ENCODE measurements around the gene TUBB6.

Gene TUBB6

DNA sequence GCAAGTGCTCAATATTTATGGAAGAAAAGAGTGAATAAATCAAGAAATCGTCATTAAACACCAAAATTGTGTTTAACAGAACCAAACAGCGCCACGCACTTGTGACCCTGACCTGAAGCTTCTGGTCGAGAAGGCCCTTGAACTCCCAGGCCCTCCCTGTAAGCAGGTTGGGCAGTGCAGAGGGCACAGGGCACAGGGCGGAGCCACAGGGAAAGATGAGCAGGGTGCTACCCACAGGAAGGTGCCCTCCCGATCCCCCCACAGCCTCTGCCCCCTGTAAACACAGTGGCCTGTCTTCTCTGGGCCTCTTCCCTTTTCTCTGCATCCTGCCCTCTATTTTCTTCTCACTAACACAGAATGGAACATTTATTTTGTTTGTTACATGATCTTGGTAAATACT, 16.9 kb upstream of the TUBB6 start:
- DNase-seq (ENCODE audit: low read depth), result no peak

DNA sequence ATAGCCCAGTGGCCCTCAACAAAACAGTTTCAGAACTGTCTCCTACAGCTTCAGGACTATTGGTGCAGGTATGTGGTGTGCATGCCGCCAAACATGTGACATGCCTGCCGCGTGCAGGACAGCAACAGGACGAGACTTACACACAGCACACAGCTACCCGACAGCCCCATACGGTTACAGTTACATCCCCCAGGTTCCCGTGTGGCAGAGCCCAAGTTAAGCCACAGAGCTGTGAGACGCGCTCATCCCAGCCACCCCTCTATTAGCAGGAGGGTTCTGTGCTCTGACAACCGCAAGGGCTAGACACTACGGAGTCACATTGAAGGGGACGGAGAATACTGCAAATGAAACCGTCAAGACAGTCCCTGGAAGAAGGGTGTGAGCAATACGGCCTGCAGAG, 16.4 kb upstream of the TUBB6 start:
- DNase-seq (ENCODE audit: low read depth), result no peak

DNA sequence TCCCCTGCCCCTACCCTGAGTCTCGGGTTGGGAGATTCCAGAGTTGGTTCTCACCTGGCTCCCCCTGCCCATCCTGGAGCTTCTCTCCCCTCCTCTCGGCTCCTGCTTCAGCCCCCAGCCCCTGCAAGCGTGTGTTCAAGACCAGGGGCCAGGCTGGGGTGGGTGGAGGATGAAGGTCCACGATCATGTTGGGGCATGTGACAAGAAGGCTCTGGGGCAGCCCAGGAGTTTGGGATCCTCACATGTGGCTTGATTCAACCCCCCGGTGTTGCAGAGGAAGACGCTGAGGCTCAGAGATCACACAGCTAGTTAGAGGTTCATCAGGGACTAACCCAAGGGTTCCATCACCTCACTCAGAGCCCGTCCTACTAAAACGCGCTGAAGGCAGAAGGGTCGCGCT, 14.2 kb upstream of the TUBB6 start:
- DNase-seq (ENCODE audit: low read depth), result no peak

DNA sequence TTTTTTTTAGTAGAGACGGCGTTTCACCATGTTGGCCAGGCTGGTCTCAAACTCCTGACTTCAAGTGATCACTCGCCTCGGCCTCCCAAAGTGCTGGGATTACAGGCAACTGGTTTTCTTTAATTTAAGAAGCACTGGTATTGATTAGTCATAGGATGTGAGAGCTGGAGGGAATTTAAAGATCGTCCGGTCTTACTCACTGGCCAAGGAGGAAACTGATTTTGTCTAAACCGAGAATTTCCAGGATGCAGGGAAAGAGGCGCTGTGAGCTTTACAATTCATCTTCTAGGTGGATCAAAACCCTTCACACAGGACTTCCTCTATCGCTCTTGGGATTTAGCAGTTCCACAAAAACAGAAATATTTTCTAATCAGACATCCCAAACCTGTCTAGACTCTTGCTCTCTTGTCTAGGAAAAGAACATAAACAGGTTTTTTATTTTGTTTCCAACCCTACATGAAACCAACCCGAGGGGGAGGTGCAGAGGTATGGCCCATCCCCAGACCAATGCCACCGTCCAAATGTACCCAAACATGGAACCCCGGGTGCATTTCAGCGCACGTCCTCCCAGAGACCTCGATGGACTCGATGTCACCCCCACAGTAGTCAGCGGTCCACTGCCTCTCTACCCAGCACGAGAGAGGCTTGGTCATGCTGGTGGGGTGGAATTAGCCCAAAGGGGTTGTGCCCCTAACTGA, 12.5 kb upstream of the TUBB6 start:
- peak; percentile 61 for DNase-seq (ENCODE audit: low read depth)

DNA sequence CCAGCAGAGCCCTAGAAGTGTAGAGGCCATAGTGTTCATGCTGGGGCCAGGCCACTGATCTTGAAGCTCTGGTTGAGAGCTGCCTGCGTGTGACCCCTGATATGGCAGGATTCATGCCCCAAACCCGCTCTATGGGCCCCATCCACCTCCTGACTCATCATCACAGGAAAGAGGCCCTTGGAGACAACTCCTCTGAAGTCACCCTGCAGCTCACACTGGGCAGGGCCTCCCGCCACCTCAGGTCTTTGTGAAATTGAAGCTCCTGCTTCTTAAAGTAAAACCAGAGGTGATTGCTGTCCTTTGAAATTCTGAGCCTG, 12.0 kb upstream of the TUBB6 start:
- no peak for DNase-seq (ENCODE audit: low read depth)

DNA sequence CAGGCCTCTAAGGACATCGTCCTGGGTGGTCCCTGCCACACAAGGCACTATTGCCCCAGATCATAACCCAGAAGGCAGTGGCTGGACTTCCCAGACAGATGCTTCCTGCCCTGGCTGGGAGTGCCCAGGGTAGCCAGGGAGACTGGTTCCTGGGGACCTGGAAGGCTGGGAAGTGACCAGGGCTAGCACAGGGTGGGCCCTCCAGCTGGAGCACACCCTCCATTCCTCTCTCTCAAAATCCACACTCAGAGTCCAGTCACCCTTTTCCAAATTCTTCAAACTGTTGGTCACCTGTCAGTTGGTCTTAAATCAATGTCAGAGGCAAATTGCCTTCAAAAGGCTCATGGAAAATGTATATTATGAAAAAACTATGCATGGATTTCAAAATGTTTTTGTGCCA, 11.6 kb upstream of the TUBB6 start:
- peak; percentile 48 for DNase-seq (ENCODE audit: low read depth)

DNA sequence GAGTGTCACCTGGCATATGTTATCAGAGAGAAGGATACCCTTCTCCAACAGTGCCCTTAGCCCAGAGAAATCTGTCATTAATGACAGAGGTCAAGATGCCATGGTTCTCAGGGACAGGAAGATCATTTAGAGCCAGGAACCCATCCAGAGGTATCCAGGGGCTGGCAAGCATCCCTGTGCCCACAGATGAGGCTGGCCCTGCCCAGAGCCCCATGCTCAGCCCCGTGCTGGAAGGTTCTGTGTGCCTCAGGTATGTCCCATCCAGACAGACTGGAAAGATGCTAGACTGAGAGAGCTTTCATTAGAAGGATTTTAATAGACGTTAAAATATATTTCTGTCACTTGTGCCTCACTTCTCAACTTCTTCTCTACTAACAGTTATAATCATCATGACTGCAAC, 8.2 kb upstream of the TUBB6 start:
- no peak for DNase-seq (ENCODE audit: low read depth)

DNA sequence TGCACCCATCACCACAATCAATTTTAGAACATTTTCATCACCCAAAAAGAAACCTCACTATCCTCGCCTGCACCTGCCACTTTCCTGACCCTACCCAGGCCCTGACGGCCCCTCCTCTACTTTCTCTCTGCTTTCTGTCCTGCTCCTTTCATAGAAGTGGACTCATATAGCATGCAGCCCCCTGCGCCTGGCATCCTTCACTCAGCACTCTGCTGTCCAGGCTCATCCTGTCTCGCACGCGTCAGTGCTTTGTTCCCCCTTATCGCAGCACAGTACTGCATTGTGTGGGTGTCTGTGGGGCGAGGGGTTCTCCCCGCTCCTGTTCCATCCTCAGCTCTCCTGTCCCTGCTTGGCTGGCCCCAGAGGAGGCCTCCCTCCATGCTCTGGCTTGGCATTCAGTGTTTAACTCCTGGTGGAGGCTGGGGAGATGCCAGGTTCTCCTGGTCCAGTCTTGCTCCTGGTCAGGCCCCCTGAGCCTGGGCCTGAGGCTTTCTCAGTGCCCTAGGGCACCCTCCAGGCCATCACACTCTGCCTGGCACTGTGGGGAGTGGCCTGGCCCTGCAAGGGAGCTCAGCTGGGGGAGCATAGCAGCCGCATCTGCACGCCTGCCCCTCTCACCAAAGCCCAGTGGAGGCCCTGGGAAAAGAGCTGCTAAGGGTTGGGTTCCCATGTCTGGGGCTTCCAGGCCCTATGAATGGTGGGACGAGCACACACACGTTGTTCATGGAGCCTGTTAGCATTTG, 6.6 kb upstream of the TUBB6 start:
- no peak for DNase-seq (ENCODE audit: low read depth)

DNA sequence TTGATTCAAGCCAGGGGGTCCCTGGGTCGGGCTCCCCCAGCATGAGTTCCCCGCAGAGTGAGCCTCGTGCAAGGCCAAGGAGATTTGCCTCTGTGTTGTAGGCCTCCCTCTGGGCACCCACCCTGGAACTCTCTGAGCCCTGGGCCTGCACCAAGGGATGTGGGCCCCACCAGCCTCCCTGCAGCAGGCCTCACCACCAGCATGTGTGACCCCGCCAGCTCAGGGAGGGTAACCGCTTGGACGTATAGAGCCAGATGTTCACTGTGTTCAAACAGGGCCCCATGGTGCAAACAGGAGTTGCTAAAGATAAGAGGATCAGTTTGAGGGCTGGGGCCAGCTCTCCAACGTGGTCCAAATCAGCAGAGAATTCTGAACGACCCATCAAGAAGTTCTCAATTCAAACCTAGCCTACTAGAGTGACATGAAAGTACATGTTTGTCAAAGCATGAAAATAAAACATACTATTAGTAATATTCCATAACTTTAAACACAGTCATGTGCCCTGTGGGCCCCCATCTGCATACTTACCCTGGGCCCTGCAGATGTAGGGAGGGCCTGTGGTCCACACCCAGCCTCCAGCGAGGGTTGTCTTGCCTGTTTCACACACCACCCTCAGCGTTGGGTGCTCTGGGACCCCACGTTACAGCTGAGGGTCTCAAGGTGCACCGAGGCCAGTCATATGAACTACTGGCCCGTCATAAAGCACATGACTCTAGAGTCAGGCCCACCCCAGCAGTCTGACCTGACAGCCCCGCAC, 5.5 kb upstream of the TUBB6 start:
- no peak for DNase-seq (ENCODE audit: low read depth)

DNA sequence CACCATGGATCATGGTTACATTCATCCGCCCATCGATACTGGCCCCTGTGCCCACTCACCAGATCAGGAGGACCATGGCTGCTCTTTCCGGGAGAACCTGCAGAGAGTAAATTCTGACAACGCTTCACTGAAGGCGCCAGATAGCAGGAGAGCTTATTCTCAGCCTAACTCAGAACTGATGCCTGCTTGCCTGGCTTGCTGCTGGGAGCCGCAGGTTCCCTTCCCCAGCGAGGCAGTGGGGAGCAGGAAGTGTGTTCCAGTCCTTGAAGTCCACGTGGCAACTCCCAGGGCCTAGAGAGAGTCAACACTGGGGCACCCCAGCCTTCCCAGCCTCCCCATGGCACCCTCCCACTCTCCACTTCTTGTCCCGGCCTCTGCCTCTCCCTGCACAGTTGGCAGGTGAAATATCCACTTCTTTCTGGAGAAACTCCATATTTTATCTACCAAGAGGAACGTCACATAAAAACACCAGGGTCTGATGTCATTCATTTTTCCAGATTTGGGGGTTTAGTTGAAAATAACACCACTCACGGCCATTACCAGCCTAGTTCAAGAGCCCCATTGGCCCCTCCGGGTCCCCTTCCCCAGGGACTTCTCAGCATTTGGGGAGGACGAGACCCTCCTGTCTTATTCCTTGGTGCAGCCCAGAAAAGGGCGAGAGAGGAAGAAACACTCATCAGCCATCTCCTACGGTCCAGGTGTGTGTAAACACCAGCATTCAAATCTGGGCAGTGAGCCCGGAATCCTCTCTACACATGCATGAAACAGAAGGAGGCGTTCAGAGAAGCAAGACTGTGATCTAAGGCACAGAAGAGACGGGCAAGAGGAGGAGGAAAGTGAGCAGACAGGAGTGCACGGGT, 3.5 kb upstream of the TUBB6 start:
- DNase-seq (ENCODE audit: low read depth), result no peak

DNA sequence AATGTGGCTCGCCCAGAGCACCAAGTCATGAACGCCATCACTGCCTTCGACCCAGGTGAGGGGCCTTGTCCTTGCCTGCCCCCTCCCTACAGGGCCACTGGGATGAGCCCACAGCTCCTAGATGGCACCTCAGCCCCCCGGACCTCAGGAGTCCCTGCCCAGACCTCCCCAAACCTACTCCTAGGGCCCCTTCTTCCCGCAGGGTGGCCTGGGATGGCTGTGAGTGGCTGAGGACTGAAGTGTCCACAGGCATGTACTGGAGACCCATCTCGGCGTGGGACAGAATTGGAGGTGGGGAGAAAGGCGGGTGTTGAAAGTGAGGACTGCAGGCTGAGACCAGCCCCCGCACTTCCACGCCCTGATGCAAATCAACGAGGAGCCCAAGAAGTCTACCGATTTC, 2.8 kb upstream of the TUBB6 start:
- DNase-seq (ENCODE audit: low read depth), result no peak

DNA sequence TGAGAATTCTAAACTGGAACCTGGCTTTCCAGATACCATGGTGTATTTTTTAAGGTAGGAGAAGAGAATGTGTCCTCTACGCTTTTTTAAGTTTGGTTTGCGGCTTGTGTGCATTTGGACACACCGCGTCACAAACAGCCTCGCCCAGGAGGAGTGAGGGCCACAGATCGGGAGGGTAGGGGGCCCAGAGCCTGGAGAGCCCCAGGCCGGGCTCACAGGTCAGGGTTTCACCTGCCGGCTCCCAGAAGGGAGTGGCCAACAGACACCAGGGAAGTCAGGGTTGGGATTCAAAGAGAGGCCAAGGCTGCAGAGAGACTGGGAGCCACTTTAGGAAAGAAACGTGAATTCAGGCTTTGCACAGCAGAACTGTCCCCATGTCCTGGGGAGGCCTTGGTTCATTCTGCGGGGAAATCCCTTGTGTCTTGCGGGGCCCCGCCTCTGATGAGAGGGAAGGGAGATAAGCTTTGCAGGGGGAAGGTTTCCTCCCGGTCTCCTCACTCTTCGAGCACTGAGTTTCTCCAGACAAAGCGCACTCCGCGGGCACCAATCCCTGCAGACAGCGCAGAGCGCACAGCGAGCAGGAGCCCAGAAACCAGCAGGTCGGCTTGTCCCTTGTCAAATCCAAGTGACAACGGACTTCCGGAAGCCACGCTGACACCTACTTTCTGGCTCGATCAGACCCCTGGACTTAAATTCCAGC, 2.0 kb upstream of the TUBB6 start:
- DNase-seq (ENCODE audit: low read depth), result no peak

DNA sequence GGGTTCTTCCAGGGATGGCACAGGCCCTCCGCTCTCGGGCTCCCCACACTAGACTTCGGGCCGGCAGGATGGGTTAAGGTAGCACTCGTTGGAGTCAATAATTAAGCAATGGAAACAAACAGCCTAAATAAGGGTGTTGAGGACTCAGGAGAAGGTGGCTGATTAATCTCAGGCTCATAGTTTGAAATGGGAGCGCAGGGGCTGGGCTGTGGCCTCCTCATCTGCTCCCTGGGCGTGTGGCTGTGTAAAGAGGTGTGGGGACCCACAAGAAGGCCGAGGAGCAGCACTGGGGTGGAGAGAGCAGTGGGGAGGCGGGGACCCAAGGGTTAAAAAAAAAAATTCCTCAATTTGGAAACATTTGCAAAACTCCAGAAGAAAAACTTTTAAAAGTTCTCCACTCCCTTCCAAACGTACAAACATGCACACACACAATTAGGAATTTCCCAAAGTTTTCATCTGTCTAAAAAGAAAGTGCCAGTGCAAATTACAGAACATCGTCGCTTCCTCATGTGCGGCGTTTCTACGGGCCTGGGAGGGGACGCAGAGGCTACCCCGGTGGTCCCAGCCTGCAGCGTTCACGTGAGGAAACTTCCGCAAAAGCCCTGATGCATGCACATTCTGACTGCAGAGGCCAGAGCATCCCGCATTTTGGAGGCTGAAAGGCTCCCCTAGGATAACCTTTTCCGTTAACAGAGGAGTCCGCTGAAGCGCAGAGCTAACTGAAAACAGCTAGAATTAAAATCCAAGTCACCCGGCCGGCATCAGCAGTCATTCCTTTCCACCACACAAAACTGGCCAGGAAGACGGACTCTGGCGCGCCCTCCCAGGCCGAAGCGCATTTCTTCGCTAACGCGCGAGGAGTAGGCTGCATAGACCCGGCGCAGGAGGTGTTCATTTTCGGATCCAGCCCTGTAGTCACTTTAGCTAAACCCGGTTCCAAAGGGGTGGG, 1.0 kb upstream of the TUBB6 start:
- DNase-seq (ENCODE audit: low read depth), result peak; percentile 83

DNA sequence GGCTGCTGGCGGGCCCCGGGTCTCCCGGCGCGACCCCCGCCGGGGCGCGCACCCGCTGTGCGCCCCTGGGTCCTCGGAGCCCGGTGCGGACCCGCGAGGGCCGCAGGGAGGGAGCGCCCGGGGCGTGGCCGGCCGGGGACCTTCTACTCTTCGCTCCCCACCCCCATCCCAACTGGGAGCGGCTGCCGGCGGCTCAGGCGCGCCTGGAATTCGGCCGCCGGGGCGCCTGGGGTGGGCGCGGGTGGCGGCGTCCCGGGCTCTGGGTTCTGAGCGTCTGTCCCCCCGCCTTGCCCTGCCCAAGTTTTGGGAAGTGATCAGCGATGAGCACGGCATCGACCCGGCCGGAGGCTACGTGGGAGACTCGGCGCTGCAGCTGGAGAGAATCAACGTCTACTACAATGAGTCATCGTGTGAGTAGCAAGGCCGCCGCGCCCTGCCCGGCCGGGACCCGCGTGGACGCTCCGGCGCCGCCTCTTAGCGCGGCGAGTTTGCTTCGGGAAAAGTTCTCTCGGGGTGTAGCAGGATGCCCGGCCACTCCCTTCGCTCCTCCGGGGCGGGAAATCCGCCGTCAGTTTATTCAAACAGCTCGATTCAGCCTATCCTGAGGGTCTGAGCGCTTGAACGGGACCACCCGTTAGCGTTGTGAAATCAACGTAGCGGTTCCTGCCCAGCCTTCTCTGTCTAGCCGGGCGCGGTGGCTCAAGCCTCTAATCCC, 502 bp downstream of the TUBB6 start:
- peak; percentile 90 for DNase-seq (ENCODE audit: low read depth)

DNA sequence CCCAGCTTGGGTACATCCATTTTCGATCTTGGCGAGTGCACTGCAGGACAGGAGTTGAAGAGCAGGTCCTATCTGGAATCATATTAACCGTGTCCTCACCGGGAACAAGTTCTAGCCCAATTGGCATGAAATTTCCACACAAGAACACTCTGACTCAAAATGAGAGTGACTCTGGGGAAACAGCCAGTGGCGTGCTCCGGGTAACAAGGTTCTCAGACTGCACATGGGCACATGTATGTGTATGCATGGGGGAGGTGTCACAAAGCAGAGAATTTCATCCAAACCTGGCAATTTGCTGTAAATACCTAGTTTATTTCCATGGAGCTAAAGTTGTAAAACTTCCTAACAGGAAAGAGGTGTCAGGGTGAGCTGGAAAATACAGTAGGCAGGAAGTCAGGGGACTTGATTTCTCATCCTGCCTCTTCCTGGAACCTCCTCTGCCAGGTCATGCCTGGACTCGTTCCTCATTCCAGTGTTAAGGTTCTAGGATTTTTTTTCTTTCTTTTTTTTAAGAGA, 1.7 kb downstream of the TUBB6 start:
- no peak for DNase-seq (ENCODE audit: low read depth)

DNA sequence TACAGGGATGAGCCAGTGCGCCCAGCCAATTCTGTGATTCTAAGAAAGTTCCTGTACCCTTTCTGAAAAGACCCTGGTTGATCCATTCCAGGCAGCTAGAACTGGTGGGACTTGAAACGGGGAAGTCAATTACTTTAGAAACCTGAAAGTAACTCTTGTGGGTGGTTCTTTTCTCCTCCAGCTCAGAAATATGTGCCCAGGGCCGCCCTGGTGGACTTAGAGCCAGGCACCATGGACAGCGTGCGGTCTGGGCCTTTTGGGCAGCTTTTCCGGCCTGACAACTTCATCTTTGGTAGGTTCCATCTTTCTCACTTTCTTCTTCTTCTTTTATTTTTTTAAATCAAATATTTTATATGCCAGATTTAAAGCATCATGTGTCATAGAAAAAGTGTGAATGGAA, 2.7 kb downstream of the TUBB6 start:
- no peak for DNase-seq (ENCODE audit: low read depth)

DNA sequence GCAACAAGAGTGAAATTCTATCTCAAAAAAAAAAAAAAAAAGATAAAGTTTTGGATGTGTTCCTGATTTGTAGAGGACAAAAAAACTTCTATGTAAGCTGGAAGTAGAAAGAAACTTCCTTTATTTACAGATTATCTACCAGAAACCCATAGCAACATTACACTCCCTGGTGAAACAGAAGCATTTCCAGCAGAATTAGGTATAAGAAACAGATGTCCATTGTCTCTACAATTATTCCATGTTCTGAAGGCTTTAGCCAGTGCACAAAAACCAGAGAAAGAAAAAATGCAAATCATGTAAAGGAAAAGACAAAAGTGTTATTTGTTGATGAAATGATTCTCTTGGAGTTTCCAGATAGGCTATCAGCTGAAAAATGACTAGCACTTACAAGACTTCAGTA, 4.9 kb downstream of the TUBB6 start:
- DNase-seq (ENCODE audit: low read depth), result no peak

DNA sequence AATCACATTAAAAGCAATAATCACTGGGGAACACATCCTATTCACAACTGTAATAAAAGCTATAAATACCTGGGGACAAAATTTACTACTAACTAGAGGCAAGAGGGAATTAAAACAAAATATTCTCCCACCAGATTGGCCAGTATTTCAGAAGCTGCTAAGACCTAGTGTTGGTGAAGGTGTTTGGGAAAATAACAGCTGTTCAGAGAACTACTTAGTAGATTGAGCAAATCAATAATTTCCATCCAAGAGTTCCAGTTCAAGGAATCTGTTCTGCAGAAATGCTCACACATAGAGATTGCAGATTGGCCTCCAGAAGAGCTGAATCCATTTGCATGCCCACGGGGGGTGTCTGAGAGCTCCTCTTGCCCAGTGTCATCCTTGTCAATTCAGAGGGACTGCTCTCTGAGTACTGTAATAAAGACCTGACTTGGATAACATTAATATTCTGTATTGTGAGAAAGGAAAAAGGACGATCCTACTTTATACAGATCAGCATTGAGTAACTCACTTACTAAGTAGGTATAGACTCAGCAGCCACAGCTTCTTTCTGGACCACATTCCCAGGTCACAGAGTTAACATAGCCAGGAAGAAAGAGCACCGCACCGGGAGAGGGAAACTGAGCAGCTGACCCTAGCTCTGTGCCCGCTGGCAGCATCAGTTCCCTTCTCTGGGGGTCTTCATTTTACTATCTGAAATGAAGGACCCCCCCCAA, 5.6 kb downstream of the TUBB6 start:
- DNase-seq (ENCODE audit: low read depth), result no peak
